GM03348 (cell line): Measurements from ENCODE around the gene EXOC3.
"Not testable (repeated sequence)": the region's sequence is repeated elsewhere in the genome, so short reads cannot be mapped to it uniquely, and the experiment has no call there.

ENCODE experiments used
- DNase-seq: peaks from one replicate; pipeline ENCODE4 v3.0.0; 2012; ENCODE audit warnings: low spot score

The EXOC3 gene

DNA sequence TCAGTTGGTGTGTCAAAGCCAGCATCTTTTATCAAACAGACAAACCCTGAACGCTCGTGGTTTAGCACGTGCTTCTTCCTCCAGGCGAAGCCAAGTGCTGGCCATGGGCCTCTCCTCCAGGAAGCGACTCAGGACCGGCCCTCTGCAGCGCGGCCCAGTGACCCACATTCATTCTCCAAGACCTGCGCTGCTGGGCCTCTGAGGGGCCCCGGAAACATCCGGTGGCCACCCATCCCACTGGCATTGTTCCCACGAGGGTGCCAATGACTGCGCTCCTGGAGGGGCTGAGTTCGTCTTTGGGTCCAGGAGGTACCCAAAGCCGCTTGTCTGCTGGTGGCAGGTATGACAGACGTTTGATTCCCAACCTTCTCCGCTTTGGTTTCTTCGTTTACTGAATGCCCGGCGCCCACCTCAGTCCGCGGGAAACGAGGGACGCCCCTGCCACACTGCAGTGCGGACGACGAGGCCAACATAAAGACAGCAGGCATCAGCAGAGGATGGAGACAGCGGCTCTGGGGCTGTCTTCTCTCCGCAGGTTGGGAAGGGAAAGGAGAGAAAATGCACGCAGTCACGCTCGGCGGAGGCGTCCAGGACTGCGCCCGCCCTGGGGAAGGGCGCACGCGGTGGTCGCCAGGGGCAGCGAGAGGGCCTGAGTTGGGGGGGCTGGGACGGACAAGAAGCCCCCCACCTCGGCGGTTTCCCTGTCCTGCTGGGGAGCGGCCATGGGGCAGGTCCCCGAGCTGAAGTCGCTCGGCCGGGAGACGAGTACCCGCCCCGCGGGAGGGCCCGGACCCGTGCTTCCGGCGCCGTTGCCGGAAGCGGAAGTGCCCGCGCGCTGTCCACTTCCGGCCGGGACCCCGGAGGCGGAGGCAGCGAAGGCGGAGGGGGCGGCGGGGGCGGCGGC is at the start of gene EXOC3:
Gene EXOC3, plus strand, starts transcription at position 842 of the 904 bp plus-strand sequence. CDS start 3,030 bp downstream, outside the sequence.
- peak; percentile 98 for DNase-seq

DNA sequence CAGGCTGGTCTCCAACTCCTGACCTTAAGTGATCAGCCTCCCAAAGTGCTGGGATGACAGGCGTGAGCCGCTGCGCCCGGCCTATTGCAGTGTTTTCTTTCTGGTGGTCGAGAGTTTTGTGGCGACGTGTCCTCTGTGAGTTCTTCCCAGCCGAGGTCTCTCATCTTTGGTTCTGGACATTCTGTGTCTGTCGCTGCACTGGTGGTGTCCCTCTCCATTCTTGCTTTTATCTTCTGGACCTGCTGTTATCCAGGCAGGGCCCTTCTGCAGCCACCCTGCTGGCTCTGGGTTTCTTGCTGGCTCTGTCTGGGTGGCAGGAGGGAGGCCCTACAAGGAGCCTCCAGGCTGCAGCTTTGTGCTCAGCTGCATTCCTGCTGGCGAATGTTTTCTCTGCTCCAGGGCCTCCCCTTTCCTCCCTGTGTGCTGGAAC is 49.1 kb upstream of the EXOC3 start:
- DNase-seq: peak; percentile 56

DNA sequence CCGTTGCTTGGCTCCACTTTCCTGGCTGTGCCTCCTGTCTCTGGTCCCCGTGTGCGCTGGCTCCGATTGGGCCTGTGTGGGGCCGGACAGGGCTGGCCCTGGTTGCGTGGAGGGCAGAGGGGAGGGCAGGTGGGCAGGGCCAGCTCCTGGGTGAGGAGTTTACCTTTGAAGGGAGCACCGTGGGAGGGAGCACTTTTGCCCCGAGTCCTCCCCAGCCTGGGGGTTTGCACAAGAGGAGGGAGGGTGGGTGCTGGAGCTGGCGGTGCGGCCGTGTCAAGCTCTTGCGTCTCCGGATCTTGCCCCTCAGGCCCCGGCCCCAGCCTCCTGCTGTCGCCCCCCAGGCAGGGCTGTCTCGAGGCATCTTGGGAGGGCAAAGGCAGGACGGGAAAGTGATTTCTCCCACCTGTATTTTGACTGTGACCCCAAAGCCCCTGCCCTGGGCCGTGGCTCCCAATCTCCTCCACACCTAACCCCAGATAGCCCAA is 48.3 kb upstream of the EXOC3 start:
- DNase-seq: no peak

DNA sequence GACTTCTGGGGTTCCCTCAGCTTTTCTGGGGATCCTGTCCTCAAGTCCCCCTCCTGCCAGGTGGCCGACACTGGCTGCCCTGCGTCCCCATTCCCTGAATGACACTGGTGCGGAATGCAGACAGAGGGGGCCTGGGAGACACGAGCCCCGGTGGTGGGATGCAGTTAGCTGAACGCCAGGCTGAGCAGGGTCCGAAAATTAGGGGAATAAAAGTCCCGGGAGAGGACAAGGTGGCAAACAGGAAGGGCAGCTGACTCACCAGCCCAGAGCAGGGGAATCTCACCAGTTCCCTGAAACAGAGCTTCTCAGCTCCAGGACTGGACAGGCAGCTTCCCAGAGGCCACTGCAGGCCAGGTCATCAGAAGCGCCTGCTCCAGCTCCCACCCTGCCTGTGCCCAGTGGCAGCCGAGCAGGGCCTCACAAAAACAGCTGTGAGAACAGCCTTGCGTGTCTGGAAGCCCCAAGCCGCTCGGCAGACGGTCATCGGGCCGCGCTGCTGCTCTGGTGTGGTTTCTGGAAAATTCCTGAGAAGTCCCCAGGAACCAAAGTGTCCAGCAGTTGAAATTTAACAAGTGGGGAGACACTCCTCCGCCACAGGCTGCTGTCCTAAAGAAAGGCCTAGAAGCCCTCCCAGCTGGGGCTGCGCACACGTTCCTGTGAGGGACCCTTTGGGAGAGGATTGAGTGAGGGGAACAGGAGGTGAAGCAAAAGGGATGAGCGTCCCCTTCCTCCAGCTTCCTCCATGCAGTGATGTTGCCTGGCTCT is 47.6 kb upstream of the EXOC3 start:
- peak; percentile 89 for DNase-seq

DNA sequence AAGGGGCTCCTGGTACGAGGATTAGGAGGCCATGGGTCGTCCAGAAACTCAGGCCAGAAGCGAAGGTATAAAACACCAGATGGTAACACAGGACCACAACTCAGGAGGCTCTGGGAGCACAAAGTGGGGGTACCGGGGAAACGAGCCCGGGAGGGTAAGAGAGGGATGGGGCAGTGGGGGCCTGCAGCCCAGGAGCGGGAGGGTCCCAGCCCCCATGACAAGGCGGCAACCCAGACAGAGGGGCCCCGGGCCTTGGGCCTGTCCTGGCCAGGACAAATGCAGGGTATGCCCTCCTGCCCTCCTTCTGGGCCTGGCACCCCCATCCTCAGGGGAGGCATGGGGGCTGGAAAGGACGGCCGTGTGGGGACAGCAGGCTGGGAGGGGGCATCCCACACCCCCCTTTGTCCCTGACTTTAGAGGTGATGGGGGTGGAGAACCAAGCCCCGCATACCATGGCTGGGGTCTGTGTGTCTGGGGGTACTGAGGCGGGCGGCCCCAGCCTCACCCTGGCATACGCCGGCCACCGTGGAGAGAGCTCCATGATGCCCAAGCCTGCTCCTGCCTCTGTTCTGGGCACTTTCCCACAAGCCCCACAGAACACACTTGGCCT is 47.0 kb upstream of the EXOC3 start:
- no peak for DNase-seq

DNA sequence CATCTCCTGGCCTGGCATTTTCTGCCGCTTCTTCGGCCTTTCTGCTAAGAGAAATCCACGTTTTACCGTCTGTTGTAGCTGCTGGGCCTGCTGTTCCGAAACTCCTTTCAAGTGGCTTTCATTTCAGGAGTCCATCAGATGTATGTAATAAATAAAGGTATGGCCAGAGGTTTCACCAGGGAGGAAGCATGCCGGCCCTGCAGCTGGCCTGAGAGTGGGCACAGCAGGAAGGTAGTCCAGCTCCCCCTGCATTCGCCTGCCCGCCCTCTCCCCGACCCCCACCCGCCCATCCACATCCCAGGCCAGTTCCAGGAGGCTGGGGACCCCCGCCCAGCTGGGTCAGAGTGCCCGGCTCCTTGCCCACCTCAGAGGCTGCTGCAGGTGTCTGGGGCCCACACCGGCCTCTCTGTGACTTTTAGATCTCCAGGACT is 46.4 kb upstream of the EXOC3 start:
- DNase-seq: no peak

DNA sequence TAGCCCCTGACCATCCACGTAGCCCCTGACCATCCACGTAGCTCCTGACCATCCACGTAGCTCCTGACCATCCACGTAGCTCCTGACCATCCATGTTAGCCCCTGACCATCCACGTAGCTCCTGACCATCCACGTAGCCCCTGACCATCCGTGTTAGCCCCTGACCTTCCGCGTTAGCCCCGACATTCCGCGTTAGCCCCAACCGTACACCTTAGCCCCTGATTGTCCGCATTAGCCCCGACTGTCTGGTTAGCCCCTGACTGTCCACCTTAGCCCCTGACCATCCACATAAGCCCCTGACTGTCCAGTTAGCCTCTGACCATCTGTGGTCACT is 44.9 kb upstream of the EXOC3 start:
- not testable (repeated sequence) for DNase-seq

DNA sequence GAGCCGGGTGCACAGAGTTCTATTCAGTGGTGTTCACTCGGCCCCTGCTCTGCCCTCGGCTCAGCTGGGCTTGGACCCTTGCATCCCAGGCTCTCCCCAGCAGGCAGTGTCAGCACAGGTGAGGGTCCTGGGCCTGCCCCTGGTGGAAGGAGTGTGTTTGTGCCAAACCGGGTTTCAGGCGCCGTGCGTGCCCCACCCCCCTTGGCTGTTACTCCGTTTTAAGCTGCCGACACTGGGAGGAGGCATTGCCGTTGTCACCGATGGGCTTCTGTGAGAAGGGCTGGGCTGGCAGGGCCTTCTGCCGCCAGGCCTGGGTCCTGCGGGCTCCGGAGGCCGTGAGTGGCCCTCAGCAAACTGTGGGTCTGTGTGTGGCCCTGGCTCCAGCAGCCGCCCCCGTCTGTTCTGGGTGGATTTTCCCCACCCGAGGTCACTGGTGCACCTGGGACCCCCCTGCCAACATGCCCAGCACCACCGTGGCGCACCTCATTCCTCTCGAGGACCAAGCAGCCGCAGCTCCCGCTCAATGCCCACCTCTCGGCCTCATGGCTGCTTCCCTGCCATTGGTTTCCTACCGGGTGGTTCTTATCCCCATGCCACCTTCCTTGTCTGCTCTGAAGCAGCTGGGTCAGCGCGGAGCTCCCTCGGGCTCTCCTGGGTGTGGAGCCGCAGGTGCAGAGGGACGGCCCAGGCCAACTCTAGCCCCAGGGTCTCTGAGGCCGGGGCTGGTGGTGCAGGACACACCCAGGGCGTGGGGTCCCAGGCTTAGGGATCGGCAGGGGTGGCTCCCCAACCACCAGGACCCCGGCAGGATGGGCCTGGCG is 44.3 kb upstream of the EXOC3 start:
- DNase-seq: no peak

DNA sequence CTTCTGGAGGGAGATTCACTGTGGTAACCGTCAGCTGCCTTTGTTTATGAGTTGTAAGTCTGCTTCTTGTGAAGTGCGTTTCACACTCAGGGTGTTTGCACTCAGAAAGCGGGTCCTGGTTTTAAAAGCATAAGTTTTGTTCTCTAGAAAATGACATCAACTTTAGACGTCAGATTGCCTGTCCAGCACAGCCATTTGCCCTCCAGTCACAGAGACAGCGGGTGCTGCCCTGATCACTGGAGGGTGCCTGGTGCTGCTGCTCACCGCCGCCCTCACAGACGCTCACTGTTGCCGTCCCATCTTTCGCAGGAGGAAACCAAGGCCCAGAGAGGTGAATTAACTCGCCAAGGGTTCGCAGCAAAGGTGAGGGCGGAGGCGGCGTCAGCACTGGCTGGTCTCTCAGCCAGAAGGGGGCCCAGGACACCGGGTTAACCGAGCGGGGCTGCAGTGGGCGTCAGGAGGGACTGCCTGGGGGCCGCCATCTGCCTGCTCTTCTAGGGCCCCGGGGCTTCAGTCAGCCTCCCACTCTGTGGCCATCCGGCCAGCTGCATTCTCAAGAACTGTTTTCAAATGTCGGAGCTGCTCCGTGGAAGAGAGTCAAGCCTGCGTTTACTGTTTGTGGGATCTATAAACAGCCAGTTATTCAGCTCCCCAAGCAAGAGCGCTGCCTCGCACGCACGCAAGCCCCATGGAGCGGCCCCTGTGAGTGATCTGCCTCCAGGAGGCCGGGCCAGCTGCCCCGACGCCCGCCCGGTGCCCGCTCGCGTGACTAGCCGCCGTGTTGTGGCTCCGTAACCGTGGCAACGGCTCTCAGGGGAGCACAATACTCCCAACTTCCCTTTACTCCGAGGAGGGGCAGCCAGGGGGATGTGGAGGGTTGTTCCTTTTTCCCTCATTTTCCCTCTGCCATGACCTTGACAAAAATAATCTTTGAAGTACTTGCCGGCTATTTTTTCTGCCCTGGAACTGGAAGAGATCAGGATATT is 43.4 kb upstream of the EXOC3 start:
- peak; percentile 94 for DNase-seq

DNA sequence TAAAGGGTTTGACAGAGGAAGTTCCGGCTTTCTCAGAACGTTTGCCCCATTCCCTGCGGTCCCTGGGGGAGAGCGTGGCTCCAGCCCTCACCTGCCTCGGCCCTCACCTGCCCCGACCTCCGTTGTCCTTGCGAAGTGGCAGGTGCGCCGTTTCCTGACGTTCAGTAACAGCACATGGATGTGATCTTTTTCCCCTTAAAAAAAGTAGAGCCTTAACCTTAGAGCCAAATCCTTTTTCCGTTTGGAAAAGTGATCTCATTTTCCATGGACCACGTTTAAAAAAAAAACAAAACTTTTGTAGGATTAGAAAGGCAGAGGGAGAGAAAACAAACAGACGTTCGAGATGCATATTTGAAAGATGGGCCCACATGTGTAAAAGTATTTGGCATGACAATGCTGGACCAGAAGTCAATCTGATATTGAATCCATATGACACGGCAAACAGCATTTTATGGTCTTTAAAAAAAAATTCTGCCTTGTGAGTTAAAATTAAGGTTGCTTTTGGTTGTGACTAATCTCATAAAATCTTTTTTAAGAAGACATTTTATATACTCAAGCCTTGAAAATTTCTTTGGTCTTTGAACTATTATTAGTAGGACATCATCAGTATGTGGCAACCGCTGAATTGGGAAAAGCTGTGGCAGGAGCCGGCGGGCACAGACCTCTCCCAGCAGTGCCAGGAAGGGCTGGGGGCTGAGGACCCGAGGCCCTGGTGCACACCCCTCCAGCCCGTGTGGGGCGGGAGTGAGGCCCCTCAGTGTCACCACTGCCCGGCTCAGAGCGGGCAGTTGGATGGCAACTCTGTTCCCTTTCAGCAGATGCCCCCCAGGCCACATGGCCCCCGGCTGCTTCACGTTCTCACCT is 42.5 kb upstream of the EXOC3 start:
- peak; percentile 80 for DNase-seq

DNA sequence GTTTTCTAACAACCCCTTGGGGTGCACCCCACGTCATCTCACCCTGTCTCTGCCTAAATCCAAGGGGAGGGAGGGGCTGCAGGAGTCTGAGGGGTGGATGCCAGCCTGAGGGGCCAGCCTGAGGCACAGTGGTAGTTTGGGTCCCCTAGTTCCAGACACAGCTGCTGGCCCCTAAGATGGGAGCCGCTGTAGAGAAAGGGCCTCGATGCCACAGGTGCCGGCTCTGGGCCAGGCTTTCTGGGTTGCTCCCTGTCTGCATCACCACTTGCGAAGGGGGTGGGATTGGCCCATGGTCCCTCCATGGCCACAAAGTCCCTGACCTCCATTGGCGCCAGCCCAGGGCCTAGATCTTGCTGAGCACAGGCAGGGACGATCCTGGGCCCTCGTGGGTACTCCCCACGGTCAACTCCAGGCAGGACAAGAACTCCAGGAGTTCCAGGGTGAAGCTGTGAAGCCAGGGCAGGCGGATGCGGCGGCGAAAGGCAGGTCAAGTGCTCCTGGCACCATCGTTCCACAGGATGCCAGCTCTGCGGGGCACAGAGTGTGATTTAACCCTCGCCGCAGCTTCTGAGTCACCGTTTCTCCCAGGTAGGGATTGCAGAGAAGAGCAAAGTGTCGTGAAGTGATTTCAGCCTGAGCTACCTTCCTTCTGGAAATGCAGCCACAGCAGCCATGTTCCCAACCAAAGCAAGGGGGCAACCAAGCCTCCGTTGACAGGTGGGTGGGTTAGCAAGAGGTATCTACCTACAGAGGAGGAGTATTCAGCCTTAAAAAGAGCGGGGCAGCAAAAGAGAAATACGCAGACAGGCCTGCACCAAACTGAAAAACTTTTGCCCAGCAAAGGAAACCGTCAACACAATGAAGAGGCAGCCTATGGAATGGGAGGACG is 41.6 kb upstream of the EXOC3 start:
- no peak for DNase-seq

DNA sequence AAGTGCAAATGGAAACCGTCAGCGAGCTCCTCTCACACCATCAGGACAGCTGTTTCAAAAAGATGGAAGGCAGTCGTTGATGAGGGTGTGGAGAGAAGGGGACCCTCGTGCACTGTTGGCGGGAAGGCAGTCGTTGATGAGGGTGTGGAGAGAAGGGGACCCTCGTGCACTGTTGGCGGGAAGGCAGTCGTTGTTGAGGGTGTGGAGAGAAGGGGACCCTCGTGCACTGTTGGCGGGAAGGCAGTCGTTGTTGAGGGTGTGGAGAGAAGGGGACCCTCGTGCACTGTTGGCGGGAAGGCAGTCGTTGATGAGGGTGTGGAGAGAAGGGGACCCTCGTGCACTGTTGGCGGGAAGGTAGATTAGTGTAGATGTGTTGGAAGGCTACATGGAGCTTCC is 40.8 kb upstream of the EXOC3 start:
- DNase-seq: not testable (repeated sequence)

DNA sequence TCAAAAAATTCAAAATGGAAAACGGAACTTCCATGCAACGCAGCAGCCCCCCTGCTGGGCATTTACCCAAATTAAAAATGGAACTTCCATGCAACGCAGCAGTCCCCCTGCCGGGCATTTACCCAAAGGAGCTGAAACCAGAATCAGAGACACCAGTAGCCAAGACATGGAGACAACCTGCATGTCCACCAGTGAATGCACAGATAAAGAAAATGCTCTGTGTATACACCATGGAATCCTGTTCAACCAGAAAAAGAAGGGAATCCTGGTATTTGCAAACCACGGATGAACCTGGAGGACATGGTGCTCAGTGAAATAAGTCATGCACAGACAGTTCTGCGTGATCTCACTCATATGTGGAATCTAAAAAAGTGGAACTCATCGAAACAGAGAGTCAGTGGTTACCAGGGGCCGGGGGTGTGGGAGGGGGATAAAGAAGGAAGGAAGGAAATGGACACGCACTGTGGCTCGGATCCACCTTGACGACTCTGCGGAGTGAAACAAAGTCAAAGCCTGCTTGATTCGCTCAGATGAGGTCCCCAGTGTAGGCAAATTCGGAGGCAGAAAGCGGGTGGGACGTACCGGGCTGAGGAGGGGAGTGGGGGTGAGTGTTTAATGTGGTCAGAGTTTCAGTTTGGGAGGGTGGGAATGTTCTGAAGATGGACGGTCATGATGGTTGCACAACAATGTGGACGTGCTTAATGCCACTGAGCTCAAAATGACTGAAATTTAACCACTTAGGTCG is 40.2 kb upstream of the EXOC3 start:
- DNase-seq: no peak

DNA sequence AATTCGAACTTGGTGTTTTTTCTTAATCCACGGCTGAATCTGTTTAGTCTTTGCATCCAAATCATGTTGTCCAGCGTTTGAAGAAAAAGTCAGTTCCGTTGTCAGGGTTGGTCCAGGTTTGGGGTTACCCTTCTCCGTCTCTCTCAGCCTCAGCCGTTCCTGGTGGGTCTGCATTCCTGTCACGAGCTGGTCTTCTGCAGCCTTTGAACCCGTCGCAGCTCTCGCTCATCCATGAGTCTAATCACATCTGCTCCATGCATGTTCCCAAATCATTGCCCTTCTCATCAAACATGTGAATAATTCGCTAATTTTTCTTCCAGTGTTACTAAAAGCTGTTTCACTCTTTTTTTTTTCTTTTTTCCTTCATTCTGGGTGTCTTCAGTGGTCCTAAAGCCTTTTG is 39.0 kb upstream of the EXOC3 start:
- DNase-seq: no peak

DNA sequence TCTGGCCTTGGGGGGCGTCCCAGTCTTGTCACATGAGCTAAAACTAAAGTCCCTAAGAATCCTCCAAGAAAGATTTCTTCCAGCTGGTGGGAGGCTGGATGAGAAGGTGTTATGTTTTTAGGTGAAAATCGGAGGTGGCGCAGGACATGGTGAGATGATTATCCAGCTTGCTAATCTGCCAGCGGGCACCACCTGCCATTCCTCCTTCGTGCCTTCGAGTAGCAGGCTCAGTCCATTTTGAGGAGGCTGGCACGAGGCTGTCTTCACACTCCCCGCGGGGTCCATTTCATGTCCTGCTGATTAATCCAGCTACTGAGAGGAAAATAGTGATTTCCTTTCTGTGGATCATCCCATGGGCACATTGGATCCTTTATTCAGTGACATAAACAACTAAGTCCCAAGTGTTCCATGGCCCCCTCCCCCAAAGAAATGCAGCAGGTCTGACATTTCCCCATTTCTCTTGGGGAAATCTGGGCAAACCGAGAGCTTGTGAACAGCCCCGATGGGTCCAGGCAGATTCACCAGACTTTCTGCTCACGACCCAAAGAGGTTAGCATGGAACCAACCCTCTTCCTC is 38.2 kb upstream of the EXOC3 start:
- DNase-seq: no peak

DNA sequence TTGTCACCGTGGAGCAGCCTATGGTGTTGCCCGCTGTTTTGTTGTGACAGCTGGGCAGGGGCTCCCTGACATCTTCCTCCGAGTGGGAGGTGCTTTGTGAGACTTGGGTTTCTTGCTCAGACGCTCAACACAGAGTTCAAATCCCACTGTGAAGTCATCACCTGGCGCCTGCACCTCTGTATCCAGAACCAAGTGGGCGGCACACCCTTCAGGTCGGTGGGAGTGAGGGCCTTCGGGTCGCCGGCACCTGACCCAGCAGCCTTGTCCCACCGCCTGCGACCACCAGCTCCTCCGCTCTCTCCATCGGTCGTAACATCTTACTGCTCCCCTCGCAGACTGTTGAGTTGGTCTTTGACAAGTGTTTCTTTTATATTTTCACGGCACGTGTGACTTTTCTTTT is 37.6 kb upstream of the EXOC3 start:
- DNase-seq: no peak

DNA sequence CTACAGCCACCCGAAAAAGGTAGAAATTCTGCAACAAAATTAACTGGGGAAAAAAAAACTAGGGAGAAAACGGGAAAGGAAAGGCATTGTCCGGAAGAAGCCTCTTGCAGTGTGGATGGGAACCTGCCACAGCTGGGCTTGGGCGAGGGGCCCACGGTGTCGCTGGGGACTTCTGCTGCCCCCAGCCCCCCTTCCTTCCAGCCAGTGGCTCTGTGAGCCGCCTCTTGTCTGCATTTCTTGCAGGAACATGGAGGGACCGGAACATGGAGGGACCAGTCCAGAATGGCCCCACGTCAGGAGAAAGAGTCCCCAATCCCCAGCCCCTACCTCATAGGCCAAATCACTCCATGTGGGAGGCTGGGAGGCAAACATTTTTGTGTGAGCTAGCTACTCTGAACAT is 36.9 kb upstream of the EXOC3 start:
- DNase-seq: no peak
